Endothelial cell of umbilical vein (primary cell): ENCODE data around the gene PFKFB1. TPM values are rescaled to one million over a fixed set of nuclear protein-coding genes. Genes with fewer than 3 reads are reported as not detected.

Source experiments
- BruUV-seq: library from RNA; stranded (reverse); fragments of 400-500 nt; replicated peaks from 2 replicates; lab custom pipeline; 2021; lab: Mats Ljungman, UMichigan
- CTCF ChIA-PET: fragments of 300-600, 350-600 bp; sonication (Branson Sonifier 250); formaldehyde crosslinking; loops from one replicate; lab custom pipeline; 2021; ENCODE audit warnings: antibody characterized with exemption, inconsistent platforms; lab: Charles Lee
- POLR2A ChIA-PET: fragments of 300-600, 350-600 bp; sonication (Branson Sonifier 250); formaldehyde crosslinking; loops from one replicate; lab custom pipeline; 2021; ENCODE audit warnings: antibody characterized with exemption, inconsistent platforms; lab: Charles Lee
- DNase-seq: peaks from one replicate; pipeline ENCODE4 v3.0.0-alpha.2; 2011; ENCODE audit warnings: low read depth, low spot score
- FAIRE-seq: peaks from 2 replicates; lab custom pipeline; 2011; peaks lifted over from hg19 to GRCh38; lab: Jason Lieb, UNC
- H2AFZ ChIP-seq: 2 replicates; pipeline ENCODE4 v1.6.0; 2012; ENCODE audit warnings: low read depth, low read length, control low read depth, inconsistent platforms
- H3K27ac ChIP-seq: 2 replicates; pipeline ENCODE4 v1.5.1; 2011; ENCODE audit warnings: low read depth, mild to moderate bottlenecking, control low read depth, low read length, moderate library complexity; ENCODE audit not compliant: insufficient read depth
- H3K27me3 ChIP-seq, 2 experiments: 2 replicates each; pipeline versions ENCODE4 v1.6.0 to v1.6.1; 2011; ENCODE audit warnings: low read length in 2 of 2, mixed read lengths in 1 of 2; ENCODE audit not compliant: control insufficient read depth in 2 of 2, insufficient read depth in 2 of 2
- H3K36me3 ChIP-seq, 2 experiments: 2 replicates in 1 of 2; 3 replicates in 1 of 2; pipeline ENCODE4 v1.5.1; 2011; ENCODE audit warnings: low read length in 2 of 2, mild to moderate bottlenecking in 1 of 2, moderate library complexity in 1 of 2; ENCODE audit not compliant: control insufficient read depth in 2 of 2, insufficient read depth in 2 of 2; ENCODE audit errors: extremely low read depth in 1 of 2
- H3K4me1 ChIP-seq: 3 replicates; pipeline ENCODE4 v1.5.1; 2011; ENCODE audit warnings: mild to moderate bottlenecking, low read length; ENCODE audit not compliant: control insufficient read depth, insufficient read depth; ENCODE audit errors: extremely low read depth
- H3K4me2 ChIP-seq: 2 replicates; pipeline ENCODE4 v1.6.1; 2011; ENCODE audit warnings: low read length, control low read depth, mixed read lengths; ENCODE audit not compliant: insufficient read depth
- H3K4me3 ChIP-seq, 3 experiments: fragments of 200-600 bp in 1 of 3; sonication (generic), shearing (Covaris generic) in 1 of 3; replicated peaks in 1 of 3; 2 replicates each; pipeline ENCODE4 v1.5.1; 2011 to 2016; ENCODE audit warnings: control low read depth in 3 of 3, low read length in 3 of 3, mild to moderate bottlenecking in 2 of 3, inconsistent platforms in 1 of 3, low read depth in 1 of 3, moderate library complexity in 1 of 3; ENCODE audit not compliant: insufficient read depth in 1 of 3
- H3K79me2 ChIP-seq: 2 replicates; pipeline ENCODE4 v1.6.0; 2012; ENCODE audit warnings: low read length, inconsistent platforms; ENCODE audit not compliant: control insufficient read depth, insufficient read depth
- H3K9ac ChIP-seq: replicated peaks from 2 replicates; pipeline ENCODE3; 2011; ENCODE audit warnings: low read length, control low read depth; ENCODE audit not compliant: insufficient read depth; ENCODE audit errors: extremely low read depth
- H3K9me1 ChIP-seq: replicated peaks from 3 replicates; pipeline ENCODE4 v1.6.0; 2011; ENCODE audit warnings: mild to moderate bottlenecking, low read length; ENCODE audit not compliant: control insufficient read depth, insufficient read depth; ENCODE audit errors: extremely low read depth
- H3K9me3 ChIP-seq: replicated peaks from 2 replicates; pipeline ENCODE4 v1.5.1; 2012; ENCODE audit warnings: low read length, inconsistent platforms; ENCODE audit not compliant: control insufficient read depth, insufficient read depth
- H4K20me1 ChIP-seq: replicated peaks from 2 replicates; pipeline ENCODE3; 2011; ENCODE audit warnings: mild to moderate bottlenecking, low read length; ENCODE audit not compliant: control insufficient read depth, insufficient read depth; ENCODE audit errors: extremely low read depth
- EZH2 ChIP-seq: IDR thresholded peaks from 2 replicates; pipeline ENCODE4 v1.6.1; 2012; ENCODE audit warnings: borderline replicate concordance, low read depth, mild to moderate bottlenecking, moderate library complexity, low read length, inconsistent platforms; ENCODE audit not compliant: severe bottlenecking
- MYC ChIP-seq: IDR thresholded peaks from one replicate; pipeline ENCODE4 v1.6.1; 2011; ENCODE audit warnings: mild to moderate bottlenecking, low read depth, low read length
- POLR2A ChIP-seq: IDR thresholded peaks from 2 replicates; pipeline ENCODE4 v1.6.1; 2012; ENCODE audit warnings: low read depth, mild to moderate bottlenecking, control low read depth, low read length
- POLR2AphosphoS5 ChIP-seq: IDR thresholded peaks from 2 replicates; pipeline ENCODE4 v1.6.1; 2012; ENCODE audit warnings: low read depth, mild to moderate bottlenecking, control low read depth, low read length, moderate library complexity; ENCODE audit not compliant: insufficient read depth
- dilution Hi-C: fragments of 300-500 bp; cut with MboI; formaldehyde crosslinking; loops from one replicate; pipeline ENCODE4 v1.15.0; 2019; ENCODE audit warnings: low sequenced_read_pairs; ENCODE audit not compliant: extremely low pct_ligation_motif_present
- intact Hi-C: fragments of 100-400 bp; cut with micrococcal nuclease; formaldehyde crosslinking; loops from one replicate; pipeline ENCODE4 v1.10.0; 2022
- polyA plus RNA-seq, 4 experiments: library from polyadenylated mRNA; depleted of rRNA in 3 of 4; stranded (reverse) in 3 of 4; unstranded in 1 of 4; fragments of >200 nt; gene quantifications; 2 replicates each; pipeline versions ENCODE4 v1.2.1 to v1.2.3, GENCODE V29; 2011 to 2012; ENCODE audit warnings: missing spikeins in 1 of 4
- total RNA-seq: library from RNA; stranded (reverse); gene quantifications from 2 replicates; pipeline ENCODE4 v1.2.3, GENCODE V29; 2021
- TF ChIP-seq, protein P1 (sequence below), 2 donors: IDR thresholded peaks; 1 replicate in 1 of 2; 2 replicates in 1 of 2; pipeline ENCODE4 v1.5.1; 2011; ENCODE audit warnings: low read length in 2 of 2, mild to moderate bottlenecking in 2 of 2, moderate library complexity in 2 of 2, control low read depth in 1 of 2, inconsistent platforms in 1 of 2, low read depth in 1 of 2; ENCODE audit not compliant: insufficient read depth in 1 of 2; ENCODE audit errors: extremely low read depth in 1 of 2

PFKFB1 gene
- total and polyA plus RNA-seq, 2 donors (not counting 3 experiments of a cell fraction or from before 2014, with no cell fraction given), result 0.18 to 0.20 TPM

DNA sequence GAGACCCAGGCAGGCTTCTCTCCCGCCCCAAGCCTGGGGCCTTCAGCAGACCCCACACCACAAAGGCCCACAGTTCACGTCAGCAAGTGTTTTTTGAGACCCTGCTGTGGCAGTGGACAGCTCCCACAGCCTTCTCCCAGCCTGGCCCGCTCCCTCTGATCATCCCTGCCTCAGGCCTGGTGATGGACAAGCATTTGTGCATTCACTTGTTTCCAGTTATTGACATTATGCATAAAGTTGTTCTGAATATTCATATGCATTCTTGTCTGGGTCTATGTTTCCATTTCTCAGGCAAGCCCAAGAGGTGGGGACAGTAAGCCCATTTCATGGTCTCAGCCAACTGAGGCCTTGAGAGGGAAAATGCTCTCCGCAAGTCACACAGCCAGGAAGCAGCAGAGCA, 58.7 kb downstream of the PFKFB1 start:
- H2AFZ ChIP-seq, result no peak overlapping the region
- no peak overlapping the region for H3K4me2 ChIP-seq
- no peak overlapping the region for H3K27ac ChIP-seq
- DNase-seq, result no peak
- H3K9me1 ChIP-seq, result no peaks in the 10 kb centered on the region
- no peaks in the 10 kb centered on the region for H3K9me3 ChIP-seq
- no peak overlapping the region for H3K4me3 ChIP-seq
- intact Hi-C loops, result no loop called here
- no peak overlapping the region for H3K9ac ChIP-seq
- no TSS peak for BruUV-seq
- H3K36me3 ChIP-seq, result no peaks in the 10 kb centered on the region
- POLR2A ChIA-PET, result no interaction called here
- H4K20me1 ChIP-seq, result no peaks in the 10 kb centered on the region
- no peaks in the 10 kb centered on the region for H3K27me3 ChIP-seq
- no peaks in the 10 kb centered on the region for H3K4me1 ChIP-seq
- no peak for FAIRE-seq
- TF ChIP-seq, protein P1, sequence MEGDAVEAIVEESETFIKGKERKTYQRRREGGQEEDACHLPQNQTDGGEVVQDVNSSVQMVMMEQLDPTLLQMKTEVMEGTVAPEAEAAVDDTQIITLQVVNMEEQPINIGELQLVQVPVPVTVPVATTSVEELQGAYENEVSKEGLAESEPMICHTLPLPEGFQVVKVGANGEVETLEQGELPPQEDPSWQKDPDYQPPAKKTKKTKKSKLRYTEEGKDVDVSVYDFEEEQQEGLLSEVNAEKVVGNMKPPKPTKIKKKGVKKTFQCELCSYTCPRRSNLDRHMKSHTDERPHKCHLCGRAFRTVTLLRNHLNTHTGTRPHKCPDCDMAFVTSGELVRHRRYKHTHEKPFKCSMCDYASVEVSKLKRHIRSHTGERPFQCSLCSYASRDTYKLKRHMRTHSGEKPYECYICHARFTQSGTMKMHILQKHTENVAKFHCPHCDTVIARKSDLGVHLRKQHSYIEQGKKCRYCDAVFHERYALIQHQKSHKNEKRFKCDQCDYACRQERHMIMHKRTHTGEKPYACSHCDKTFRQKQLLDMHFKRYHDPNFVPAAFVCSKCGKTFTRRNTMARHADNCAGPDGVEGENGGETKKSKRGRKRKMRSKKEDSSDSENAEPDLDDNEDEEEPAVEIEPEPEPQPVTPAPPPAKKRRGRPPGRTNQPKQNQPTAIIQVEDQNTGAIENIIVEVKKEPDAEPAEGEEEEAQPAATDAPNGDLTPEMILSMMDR (IDR thresholded peaks at IDR 0.05; ENCODE audit: extremely low read depth in 1 of 2, insufficient read depth in 1 of 2, low read depth in 1 of 2, low read length in 2 of 2), result no peak
- no peak for TF ChIP-seq POLR2A
- TF ChIP-seq POLR2AphosphoS5, result no peak
- TF ChIP-seq EZH2, result no peak
- no peak for TF ChIP-seq MYC
- H3K79me2 ChIP-seq, result no peaks in the 10 kb centered on the region
- CTCF ChIA-PET, result no interaction called here
- dilution Hi-C loops, result no loop called here

- BruUV-seq, result no TSS peak
- Histone ChIP-seq H3K79me2 (no peaks in the 10 kb centered on the region), H3K27ac (no peak overlapping the region), H3K27me3 (no peaks in the 10 kb centered on the region), H3K9ac (no peak overlapping the region), H3K4me2 (no peak overlapping the region), H2AFZ (no peak overlapping the region), H3K36me3 (no peaks in the 10 kb centered on the region), H4K20me1 (no peaks in the 10 kb centered on the region), H3K4me1 (no peaks in the 10 kb centered on the region), H3K4me3 (no peak overlapping the region), H3K9me3 (no peaks in the 10 kb centered on the region), H3K9me1 (no peaks in the 10 kb centered on the region)
- CTCF ChIA-PET, result no interaction called here
- intact Hi-C loops, result no loop called here
- FAIRE-seq (no peak), DNase-seq (no peak)
- TF ChIP-seq EZH2, result no peak
- TF ChIP-seq MYC, result no peak
- TF ChIP-seq POLR2AphosphoS5, result no peak
- POLR2A ChIA-PET, result no interaction called here
- dilution Hi-C loops, result no loop called here
Measured at GRCh38 chrX:54934890-54935289, 59.1 kb downstream of the PFKFB1 start.
